Activated CD4-positive, alpha-beta T cell treated with anti-CD3 and anti-CD28 coated beads for 48 hours (primary cell): ENCODE data around the gene DLGAP1.
"Not testable (repeated sequence)": the region's sequence is repeated elsewhere in the genome, so short reads cannot be mapped to it uniquely, and the experiment has no call there.

Source experiments
- DNase-seq: peaks from one replicate; pipeline ENCODE4 v3.0.0-alpha.2; 2020

DLGAP1 gene

DNA sequence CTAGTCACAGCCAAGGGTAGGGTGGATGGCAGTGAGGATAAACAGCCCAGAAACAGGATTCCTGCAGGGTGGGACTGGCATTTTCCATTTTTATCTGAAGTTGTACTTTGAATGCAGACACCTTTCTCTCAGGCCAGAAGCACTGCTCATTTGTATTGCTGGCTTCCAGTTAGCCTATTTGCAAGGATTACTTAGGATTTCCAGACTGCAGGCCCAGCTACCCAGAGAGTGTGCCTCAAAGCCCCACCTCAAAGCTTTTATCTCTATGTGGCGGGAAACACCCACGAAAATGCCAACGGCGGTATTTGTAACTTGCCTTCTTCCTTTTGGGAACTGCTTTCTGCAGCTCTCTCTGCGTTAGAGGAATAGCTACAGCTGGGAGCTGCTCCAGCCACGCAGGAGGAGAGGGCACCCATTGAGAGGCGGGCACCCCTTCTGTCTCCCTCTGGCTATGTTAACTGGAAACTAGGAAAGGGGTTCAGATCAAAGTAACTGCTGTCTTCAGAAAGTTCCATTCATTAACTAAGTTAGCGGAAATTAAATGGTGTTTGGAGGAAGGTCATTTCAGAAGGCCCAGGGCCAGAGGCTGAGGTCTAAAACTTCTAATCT lies 860.2 kb downstream of the DLGAP1 start:
- peak; percentile 49 for DNase-seq

DNA sequence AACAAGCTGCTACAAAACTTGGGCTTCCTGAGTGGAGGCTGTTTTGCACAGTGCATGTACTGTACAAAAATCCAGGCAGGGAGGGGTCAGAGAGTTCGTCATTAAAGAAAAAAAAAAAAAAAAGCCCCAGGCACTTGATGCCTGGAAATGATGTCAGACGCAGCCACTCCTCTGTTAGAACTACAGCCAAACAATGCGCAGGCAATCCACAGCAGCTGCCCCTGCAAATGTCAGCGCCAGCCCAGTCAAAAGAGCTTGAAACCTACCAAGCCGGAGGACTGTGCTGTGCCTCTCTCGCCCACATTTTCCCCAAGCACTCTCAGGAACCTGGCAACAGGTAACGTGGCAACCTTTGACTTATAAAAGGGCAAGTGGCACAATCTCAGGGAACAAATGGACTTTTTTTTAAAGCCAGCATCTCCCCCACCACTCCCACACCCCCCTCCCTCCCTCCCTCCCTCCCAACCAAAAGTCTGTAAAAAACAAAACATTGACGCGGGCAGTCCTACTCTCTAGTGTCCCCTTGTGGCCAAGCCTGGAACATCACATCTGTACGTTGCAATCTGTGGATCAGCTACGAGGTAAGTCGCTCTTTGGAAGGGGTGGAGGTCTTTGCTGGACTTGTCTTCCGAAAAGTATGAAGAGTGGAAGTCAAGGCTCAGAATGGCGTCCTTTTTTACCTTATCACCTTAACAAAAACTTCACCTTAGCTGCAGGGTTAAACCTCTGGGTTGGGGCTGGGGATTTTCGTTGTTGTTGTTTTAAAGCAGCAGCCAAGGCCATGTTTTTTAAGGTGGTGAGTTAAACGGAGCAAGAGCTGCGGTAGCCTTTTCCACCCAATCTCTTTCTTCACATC lies 861.0 kb downstream of the DLGAP1 start:
- DNase-seq: peak; percentile 90

DNA sequence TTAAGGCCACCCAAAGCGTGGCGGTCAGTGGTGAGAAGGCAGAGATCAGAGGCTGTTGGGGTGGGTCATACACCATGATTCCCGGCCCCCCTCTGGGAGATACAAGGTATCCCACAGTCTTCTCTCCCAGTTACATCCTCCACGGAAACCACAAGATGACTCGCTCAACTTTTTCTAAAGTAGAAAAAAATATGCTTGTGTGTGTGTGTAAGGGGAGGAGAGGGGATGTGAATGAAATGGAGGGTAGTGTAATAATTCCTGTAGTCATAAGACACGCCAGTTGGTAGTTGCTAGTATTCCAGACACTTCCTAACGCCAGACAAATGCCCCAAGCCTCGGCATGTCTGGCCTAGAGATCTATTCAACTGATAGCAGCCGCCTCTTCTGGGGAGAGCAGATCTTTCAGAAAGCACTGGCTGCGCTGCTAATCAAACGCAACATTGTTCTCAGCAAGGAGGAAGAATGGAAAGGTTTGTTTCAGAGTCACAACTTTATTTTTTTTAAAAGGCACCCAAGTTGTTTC lies 861.7 kb downstream of the DLGAP1 start:
- DNase-seq: no peak

DNA sequence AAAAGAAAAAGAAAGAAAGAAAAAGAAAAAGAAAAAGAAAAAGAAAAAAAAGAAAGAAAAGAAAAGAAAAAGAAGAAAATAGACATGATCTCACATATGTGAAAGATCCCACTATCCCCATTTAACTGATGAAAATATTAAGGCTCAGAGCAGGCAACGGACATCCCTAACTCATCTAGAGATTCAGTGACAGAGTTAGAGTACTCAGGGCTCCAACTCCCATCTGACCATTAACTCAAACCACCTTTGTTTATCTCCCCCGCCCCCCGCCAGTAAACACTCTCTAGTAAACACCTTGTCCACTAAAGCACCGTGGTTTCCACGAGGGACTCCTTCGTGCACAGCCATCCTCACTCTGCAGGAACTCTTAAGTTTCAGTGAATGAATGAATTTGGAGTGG lies 862.2 kb downstream of the DLGAP1 start:
- DNase-seq: no peak

DNA sequence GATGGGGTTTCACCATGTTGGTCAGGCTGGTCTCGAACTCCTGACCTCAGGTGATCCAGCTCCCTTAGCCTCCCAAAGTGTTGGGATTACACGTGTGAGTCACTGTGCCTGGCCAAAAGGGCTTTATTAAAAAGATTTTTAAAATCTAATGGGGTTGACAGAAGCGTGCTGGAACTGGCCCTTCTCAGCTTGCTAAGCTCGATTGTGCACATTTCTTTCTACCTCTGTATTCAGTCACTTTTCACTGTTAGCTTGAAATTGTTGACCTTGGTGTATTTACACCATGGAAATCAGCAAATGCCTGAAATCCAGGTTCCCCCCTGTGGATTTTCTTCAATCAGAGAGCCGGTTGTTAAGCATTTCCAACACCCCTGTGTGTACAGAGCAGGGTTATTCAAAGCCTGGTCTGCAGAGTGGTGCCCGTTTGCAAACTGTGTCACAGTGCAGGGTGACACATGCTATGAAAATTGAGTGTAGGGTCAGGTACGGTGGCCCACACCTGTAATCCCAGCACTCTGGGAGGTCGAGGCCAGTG lies 864.9 kb downstream of the DLGAP1 start:
- no peak for DNase-seq

DNA sequence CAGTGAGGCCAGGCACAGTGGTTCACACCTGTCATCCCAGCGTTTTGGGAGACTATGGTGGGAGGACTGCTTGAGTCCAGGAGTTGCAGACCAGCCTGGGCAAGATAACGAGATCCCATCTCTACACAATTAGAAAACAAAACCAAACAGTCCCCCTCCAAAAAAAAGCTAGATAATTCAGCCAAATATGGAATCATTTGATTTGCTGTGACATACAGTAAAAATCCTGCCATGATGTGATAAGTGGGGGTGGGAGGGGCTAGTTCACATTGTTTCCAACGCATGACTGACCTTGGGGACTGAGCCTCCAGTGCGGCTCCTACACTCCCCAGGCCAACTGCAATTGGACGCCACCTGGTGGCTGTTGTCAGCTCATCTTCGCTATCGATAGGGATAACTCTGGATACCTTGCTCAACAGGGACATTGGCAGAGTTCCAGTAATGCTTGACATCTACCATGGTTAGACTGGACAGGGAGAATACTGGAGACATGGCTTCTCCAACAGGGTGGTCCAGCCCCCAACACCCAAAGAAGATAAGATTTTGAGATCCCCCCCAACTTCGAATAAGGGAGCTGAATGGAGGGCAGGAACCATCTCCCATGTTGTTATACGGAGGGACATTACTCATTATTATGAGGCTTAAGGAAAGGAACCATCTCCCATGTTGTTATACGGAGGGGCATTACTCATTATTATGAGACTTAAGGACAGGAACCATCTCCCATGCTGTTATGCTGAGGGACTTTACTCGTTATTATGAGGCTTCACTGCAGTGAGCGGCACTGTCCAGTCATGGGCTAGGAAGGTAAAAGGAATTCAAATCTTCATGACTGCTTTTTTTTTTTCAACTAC lies 869.2 kb downstream of the DLGAP1 start:
- peak; percentile 84 for DNase-seq

DNA sequence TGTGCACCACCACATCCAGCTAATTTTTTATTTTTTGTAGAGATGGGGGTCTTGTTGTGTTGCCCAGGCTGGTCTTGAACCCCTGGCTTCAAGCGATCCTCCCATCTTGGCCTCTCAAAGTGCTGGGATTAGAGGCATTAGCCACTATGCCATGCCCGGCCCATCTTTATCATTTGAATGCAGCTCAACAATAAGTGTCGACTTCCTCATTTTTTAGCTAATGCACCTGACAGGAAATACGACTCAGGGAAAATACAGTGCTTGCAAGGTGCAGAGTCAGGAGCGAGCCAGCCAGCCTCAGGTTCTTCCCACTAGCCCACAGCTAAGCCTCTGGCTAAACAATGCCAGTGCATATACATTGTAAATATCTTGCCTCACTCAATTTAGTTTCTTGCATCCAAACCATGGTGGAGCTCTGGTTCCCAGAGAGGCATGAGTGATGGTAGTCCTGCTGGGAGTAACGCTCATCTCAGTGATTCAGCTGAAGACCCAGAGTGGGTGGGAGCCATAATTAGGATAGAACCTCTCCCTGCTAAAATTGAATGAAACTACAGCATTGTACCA lies 870.1 kb downstream of the DLGAP1 start:
- no peak for DNase-seq

DNA sequence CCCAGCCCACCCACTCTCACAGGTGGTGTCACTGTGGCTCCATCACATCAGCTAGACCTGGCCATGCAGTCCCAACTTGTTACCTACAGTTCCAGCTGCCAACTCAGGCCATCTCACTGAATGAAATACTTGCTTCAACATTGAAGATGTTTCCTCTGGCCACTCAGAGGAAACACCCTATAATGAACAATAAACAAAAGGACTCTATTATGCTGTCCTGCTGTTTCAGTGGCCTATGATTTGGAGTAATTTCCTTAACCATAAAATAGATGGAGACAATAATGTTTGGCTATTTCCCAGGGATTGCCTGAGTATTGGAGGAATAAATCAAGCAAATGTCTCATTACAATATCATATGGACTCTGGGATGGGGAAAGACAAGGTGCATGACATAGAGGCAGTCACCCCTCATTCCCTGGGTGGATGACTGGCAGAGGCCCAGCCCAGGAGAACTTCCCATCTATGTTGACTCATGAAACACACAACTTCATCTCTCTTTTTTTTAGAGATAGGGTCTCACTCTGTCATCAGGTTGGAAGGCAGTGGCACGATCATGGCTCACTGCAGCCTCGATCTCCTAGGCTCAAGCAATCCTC lies 870.7 kb downstream of the DLGAP1 start:
- no peak for DNase-seq

DNA sequence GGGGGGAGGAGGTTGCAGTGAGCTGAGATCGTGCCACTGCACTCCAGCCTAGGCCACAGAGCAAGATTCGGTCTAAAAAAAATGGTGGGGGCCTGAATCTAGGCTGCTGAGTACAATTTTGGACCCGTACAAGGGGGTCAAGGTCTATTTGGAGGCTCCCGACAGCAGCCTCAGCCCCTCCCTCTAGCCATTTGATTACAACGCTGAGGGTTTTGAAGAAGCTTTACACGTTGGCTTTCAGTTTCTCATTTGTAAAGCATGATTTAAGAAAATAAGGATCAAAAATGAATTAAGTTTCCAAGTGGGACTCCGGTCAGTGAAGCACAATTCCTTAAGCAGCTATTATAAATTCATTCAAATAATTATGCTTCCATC lies 871.2 kb downstream of the DLGAP1 start:
- DNase-seq: no peak

DNA sequence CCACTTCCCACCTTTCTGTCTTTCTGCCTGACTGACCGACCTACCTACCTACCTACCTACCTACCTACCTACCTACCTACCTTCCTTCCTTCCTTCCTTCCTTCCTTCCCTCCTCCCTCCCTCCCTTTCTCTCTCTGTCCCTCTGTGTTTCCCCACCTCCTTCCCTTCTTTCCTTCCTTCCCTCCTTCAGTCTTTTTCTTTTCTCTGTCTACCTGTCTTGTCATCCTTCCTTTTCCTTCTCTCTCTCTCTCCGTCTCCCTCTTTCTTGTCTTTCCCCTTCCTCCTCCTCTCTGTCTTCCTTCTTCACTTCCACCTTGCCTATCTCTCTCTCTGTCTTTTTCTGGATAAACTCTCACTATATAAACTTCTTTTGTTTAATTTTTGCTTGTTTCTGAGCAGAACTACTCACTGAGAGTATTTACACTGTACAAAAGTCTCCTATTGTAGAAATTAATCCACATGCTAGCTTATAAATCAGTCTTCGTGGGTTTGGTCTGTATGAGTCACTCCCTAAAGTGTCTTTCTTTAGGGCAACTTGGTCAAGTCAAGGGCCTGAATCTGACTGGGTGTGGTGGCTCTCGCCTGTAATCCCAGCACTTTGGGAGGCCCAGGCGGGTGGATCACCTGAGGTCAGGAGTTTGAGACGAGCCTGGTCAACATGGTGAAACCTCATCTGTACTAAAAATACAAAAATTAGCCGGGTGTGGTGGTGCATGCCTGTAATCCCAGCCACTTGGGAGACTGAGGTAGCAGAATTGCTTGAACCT lies 871.8 kb downstream of the DLGAP1 start:
- DNase-seq: not testable (repeated sequence)

DNA sequence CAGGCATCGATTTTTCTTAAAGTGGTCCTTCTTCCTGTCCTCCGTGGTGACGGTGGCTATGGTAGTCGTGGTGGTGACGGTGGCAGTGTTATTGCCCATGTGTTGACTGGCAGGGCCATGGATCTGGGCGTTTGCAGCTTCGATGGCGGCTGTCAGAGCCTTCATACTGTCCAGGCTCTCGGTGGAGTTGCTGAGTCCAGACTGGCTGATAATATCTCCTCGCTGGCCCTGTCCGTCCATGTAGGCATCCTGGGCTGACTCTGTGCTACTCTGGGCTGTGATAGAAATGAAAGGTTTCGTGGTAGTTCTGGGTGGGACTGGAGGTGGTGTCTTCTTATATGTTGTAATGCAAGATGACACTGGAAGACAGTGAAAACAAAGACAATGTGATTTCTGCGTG lies 873.2 kb downstream of the DLGAP1 start:
- no peak for DNase-seq

DNA sequence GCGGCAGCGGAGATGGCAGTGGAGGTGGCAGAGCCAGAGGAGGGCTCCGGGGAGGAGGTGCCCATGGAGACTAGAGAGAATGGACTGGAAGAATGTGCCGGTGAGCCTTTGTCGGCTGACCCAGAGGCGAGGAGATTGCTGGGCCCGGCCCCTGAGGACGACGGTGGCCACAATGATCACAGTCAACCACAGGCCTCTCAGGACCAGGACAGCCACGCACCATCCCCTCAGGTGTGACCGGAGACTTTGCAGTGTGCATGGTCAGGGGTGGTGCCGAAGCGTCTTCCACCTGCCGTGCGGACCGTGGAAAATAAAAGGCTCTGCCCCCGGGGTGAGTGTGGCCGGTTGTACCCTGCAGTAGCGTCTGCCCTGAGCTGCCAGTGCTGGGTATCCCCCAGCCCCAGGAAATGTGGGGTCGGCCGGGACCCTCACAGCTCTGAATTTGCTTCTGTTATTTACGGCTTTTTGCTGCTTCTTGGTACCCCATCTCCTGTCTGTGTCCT lies 874.5 kb downstream of the DLGAP1 start:
- DNase-seq: not testable (repeated sequence)

DNA sequence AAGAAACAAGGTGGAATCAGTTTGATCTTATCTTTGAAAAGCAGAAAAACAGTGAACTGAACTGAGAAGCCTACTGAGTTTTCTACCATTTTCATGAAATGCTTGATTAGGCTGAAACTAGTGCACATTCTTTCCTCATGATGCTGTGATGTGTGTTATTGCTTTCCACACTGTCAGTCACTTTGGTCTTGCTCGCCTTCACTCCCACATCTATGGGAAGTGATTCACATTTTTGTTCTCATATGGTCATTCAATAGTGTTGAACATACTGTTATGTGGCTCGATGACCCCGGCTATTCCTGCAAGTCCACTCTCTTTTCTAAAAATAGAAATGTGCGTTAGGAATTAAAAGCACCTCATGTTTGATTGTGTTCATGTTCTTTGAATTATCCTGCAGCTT lies 875.4 kb downstream of the DLGAP1 start:
- DNase-seq: no peak

DNA sequence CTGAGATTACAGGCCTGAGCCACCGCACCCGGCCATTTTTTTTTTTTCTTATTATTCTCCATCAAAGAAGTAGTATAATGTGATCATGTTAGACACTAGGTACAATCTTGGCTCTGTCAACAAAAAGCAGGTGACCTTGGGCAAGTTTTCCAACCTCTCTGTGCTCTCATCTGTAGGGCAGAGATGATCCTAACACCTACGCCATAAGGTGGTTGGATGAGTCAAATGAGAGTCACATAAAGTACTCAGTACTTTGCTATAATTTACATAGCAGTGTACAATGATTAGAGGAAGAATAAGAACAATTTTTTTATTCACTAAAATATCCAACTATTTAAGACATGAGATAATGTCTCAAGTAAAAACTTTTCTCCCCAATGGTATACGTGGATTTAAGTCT lies 876.5 kb downstream of the DLGAP1 start:
- no peak for DNase-seq

DNA sequence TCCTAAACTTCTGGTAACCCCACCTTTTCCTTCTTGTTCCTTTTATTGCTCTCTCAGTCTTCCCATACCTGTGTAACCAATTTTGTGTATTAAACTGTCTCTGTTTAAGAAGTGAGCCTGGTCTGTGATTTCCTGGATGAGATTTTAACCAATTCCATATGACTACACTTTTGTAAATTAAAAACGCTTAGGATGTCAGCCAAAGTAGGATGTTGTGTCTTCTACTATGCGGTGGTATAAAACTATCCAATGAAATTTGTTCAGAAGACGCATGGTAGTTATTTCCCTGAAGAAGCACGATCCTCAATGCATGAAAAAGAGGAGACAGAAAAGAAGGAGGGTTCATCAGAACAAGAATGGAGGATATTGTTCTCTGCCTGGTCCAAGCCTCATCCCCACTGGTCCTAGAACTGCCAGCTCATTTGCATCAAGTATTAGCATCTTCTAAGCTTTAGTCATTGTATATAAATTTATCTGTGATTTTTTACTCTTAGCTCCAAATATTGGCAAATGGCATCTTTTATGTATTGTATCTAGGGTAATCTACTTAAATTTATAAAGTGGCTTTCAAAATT lies 877.7 kb downstream of the DLGAP1 start:
- DNase-seq: no peak

DNA sequence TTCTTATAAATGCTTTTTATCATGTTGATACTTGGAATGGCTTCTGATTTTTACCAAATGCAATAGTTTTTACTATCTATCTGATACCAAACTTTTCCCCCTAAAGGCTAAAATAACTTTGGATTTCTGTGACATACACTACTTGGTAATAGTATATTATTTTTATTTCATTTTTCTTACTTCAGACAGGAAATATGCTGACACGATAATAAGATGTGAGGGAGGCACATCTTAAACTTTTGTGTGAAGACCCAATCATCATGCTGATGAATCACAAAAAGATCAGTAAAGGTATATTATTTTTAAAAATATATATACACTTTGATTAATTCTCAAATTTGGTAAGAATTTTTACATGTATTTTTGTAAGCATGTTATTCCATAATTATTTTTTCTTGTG lies 882.3 kb downstream of the DLGAP1 start:
- no peak for DNase-seq

DNA sequence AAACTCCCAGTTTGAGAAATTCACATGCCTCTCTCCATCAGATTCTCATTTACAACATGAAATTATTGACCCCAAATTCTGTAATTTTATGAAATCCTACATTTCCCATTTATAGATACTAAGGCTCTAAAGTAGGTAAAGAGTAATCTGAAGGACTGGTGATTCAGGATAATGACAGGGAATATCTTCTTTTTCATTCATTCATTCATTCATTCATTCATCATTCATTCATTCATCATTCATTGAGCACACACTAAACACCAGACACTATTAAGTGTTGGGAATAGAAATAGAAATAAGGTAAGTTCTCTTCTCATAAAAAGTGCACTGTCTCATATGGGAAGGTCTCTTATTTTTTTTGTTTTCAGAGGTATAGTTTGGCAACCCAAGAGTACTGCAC lies 888.3 kb downstream of the DLGAP1 start:
- DNase-seq: no peak

DNA sequence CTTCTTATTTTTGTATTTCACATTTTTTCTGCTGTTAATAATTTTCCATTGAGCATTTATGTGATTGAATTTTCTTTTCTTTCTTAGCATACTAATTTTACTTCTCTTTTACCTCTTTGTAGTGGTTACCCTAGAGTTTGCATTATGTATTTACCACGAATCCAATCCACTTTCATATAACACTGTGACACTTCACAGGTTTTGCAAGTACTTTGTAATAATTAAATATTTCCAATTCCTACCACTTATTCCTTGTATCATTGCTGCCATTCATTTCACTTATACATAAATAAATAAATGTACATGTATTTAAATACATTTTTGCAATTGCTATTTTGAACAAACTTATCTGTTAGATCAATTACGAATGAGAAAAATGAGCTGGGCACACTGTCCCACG lies 894.4 kb downstream of the DLGAP1 start:
- no peak for DNase-seq

DNA sequence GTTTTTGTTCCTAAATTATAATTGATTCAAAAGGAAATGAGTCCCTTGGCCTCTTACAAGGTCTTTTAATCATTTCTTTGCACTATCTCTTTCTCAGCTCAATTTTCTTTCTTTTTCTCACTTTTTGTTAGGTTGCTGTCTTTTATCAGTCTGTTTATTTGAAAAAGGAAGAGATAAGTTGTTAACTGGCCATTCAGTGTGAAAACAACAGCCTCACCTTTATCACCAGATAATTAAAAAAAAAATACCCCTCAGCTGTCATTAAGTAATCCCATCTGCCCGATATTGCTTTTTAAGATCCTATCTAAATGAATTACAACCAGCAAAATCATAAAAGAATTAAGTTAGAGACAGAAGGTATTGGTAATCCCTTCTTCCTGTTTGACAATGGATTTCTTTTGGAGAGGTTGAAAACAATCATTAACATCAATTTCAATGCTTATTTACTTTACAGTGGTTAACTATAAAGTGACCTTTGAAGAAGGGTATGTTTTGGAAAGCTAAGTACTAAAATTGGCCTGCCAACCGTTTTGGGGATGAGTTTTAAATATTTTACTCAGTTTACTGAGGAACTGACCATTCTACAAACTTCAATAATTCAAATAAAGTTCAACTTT lies 900.2 kb downstream of the DLGAP1 start:
- DNase-seq: no peak

DNA sequence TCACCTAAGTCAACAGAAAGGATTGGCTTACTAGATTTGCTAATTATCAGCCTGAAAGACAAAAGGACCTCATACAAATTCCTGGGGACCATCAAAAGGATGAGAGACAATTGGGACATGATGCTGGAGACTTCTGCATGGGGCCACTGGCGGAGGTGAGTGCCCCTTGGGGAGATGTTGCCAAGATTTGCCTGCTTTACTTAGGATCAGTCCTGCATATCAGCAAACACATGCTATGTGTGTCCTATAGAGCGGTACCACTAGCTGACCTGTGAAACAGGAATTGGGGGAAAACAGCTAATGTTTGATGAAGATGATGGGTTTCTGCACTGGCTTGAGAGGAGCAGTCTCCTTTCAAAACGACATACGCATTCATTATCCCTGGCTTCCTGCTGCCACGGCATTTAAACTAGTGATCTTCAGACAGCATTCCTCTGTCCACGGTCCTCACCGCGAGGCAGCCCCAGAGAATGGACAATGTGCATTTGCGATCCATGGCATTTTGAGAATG lies 901.0 kb downstream of the DLGAP1 start:
- no peak for DNase-seq
